Diencephalon (tissue), 1 donor: Measurements from ENCODE around the gene ALDH16A1. TPM values are rescaled to one million over a fixed set of nuclear protein-coding genes. Genes with fewer than 3 reads are reported as not detected.

Experiments used
- small RNA-seq: library from RNA; depleted of rRNA; stranded (forward); fragments of <200 nt; gene quantifications from one replicate; pipeline ENCODE3, GENCODE V24; 2014
- total RNA-seq: library from RNA; depleted of rRNA; stranded (reverse); fragments of >200 nt; gene quantifications from one replicate; pipeline ENCODE4 v1.2.3, GENCODE V29; 2014

Gene ALDH16A1
- 11.3 TPM for total RNA-seq

DNA sequence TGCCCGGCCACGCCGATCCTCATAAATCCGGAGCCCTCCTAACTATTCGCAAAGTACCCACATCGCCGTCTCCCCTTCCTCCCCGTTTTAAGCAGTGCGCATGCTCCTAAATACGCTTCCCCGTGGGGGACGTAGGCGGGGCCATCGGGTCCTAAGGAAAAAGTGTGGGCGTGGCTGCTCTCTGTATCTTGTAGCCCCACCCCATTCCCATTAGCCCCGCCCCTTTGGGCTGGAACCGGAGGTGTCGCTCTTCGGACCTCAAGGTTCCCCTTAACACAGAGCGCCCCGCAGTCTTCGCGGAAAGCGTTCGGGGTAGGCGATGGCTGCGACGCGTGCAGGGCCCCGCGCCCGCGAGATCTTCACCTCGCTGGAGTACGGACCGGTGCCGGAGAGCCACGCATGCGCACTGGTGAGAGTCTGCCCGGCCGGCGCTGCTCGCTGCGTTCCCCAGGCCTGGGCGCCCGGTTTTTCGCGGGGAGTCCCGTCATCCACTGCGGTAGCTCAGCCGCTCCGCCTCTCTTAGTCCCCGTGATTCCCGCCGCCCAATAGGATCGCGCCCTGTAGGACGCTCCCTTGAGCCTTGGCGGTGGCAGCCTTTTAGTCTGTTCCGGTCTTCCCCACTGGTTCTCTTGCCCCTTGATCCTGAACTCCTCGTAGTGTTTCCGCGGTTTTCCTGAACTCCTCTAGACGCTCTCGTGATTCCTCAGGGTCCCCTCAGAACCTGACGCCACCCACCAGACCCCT is at the start of gene ALDH16A1:
Gene ALDH16A1, plus strand, starts transcription at position 213 of the 744 bp plus-strand sequence. Its CDS starts 107 bp downstream, at position 320.

DNA sequence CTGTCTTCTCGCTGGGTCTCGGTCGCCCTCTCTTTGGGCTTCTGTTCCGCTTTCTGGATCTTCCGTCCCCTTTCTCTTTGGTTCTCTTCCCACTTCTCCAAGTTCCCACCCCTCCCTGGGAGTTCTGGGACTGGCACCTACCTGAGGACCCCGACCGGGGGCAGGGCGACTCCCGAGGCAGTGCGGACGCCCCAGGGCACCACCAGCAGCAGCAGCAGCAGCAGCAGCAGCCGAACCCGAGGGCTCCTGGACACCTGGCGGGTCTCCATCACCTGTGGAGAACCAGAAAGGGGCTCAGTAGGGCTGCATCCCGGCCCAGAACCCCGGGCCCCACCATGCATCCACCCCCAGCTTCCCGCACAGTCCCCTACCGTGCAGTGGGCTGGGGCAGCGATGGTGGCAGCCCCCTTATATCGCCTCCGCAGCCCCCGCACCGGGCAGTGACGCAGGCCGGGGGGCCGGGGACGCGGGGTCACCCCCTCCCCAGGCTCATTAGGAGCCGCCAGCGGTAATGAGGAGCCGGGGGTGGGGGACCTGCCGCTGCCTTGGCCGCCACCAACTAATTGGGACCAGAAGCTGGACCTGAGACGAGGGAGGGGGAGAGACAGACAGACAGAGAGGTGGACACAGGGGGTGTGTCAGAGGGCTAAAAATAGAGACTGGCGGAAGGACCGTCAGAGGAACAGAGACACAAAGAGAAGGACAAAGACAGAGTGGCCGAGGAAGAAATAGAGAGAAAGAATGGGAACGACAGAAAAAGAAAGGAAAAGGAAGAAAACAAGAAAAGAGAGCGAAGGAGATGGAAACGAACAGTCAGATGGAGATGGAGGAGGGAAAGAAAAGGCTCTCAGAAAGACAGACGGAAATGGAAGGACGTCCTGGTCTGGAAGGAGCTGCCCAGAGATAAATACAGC is 29.7 kb upstream of the ALDH16A1 start, which contains the start of gene PTH2:
Gene PTH2, minus strand, starts transcription at position 371 of the 914 bp plus-strand sequence. Its CDS starts 102 bp downstream, at position 269.

DNA sequence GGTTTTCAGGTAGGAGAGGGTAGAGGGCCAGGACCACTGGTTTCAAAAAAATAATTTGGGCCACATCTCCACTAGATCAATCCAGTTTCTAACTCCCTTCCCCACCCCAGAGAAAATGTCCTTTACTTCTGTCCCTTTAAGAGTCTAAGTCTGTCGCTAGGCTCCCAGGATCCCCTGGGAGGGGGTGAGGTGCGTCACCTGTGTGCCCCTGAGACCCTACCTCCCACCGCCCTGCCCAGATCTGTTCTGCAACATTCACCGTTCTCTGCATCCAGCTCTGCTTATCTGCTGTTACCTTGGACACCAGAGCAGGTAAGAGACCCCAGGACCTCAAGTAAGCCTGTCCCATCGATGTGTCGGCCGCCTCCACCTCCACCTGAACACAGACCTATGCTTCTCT is 27.8 kb upstream of the ALDH16A1 start, which contains the start of gene GFY:
Gene GFY, plus strand, starts transcription at position 211 of the 400 bp plus-strand sequence. CDS start 1,043 bp downstream, outside the sequence.

DNA sequence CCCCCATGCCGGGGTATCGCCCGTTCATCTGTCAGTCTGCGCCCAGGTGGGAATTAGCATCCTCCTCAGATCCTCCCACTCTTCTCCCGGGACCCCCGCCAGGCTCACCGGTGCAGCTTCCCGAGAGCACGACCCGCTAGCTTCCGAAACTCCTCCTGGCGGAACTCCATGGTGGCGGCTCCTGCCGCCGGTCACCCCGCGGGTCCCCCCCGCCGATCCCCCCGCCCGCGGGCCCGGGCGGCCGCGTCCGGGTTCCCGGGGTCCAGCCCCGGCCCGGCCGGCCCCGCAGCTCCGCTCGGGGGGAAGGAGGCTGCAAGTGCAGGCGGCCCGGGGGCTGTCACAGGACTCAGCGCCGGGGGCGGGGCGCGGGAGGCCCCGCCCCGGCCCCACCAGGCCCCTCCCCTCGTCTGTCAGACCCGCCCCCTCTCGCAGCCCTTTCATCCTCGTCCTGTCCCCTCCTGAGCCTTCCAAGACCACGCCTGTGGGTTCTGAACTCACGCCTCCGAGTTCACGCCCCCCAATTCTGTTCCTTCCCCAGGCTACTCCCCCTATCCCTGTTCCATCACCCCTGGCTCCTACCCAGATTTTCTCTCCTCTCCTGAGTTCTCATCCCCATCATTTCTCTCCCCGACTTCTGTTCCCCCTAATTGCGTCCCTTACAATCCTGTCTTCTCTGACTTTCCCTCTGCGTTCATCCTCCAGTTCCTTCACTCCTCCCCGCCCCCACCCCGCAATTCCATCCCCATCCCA is 11.6 kb upstream of the ALDH16A1 start, which contains the start of gene SLC17A7:
Gene SLC17A7, minus strand, starts transcription at position 318 of the 750 bp plus-strand sequence. Its CDS starts 148 bp downstream, at position 170.

DNA sequence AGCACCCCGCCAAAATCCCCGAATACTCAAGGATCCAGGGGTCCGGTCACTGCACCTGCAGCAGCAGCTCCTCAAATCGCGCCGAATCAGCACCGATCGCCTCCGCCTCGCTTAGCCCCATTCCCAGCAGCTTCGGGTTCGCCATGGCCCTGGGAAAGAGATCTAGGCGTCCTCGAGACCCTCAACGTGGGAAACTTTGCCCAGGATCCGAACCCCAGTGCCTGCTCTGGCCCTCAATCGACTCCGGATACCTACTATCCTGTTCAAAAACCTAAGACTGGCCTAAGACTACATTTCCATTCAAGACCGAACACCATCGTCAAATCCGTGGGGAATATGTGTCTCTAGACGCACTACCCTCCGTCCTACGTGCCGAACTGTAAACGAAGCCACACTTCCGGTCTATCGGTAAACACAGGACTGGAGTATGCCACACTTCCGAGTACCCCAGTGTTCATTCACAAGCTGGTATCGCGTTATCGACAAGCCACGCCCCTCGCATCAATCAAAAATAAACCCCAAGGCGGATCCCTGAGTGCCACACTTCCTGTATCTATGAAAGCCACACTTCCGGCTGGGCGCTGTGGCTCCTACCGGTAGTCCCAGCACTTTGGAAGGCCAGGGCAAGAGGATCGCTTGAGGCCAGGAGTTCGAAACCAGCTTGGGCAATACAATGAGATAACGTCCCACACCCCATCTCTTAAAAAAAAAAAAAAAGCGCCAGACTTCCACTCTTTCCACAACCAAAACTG is 1.4 kb upstream of the ALDH16A1 start, which contains the start of gene PIH1D1:
Gene PIH1D1, minus strand, starts transcription at position 385 of the 752 bp plus-strand sequence. Its CDS starts 240 bp downstream, at position 145.

DNA sequence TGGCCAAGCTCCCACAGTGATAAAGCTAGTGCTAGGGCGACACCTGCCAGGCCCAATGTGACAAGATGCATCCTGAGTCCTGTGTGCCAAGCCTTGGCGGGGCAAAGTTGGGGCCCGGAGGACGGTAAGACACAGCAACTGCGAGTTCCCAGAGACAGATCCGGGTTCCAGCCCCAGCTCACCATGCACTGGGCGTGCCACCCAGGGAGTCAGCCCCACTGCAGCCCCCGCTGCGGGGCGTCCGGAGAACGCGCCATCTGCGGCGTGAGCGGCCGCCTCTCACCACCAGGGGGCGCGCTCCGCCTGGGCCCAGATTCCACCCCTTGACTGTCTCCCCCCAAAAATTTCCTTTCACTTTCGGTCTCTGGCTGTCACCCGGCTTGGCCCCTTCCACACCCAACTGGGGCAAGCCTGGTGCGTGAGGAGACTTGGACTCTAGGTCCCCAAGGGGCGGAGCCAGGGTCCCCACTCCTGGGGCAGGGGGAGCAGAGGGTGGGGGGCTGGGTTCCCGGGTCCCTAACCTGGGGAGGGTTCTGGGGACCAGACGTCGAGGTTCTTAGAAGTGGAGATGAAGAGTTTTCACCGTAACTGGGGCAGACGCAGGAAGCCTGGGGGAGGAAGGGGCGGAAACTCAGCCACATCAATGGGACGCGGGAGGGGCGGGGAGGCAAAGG is 21.0 kb downstream of the ALDH16A1 start, which contains the start of gene FLT3LG:
Gene FLT3LG, plus strand, starts transcription at position 348 of the 674 bp plus-strand sequence. CDS start 425 bp downstream, outside the sequence.

DNA sequence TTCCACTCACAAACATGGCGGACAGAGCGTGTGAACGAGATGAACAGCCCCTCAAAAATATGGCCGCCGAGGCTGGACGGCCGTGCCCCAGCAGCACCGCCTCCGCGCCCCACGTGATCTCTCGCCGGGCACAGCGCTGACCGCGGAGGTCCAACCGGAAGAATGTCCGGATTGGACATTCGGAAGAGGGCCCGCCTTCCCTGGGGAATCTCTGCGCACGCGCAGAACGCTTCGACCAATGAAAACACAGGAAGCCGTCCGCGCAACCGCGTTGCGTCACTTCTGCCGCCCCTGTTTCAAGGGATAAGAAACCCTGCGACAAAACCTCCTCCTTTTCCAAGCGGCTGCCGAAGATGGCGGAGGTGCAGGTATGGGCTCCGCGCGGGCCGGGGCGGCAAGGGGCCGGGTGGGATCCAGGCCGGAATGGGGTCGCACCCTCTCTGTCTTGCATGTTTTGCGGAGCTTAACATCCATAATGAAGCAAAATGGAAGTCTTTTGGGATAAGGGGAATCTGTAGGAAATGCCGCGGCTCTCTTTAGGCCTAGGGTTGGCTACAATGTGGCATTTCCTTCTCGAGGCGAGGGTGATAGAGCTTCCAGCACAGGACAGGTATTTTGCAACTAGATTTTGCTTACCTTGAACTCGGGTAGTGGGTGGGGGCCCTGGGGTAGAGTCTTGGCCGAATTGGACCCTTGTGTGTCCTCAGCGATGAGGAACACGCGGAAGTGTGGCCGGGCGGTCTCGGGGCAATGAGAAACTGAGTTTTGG is 34.4 kb downstream of the ALDH16A1 start, which contains the start of gene RPL13A:
Gene RPL13A, plus strand, starts transcription at position 332 of the 769 bp plus-strand sequence. Its CDS starts 22 bp downstream, at position 354.

Small RNA genes lying within 50 kb of the gene (small RNA-seq; reads per million reads assigned to genes)
- not detected for gene COX6CP7
- 25.1 reads per million, percentile 95 among the genes with 10 or more reads in this experiment for gene MIR150
- not detected for gene SNORD32A
- not detected for gene SNORD33
- not detected for gene SNORD34
- not detected for gene SNORD35A
- gene SNORD35B: not detected

Other genes starting within 250 kb of the ALDH16A1 start
- 1.2 TPM for gene SLC6A16, start 128.0 kb upstream of the ALDH16A1 start, total RNA-seq
- gene CD37, start 117.8 kb upstream of the ALDH16A1 start, total RNA-seq: 2.1 TPM
- gene TEAD2, start 90.8 kb upstream of the ALDH16A1 start, total RNA-seq: 10.8 TPM
- gene DKKL1, start 89.3 kb upstream of the ALDH16A1 start, total RNA-seq: 1.6 TPM
- gene KASH5, start 65.0 kb upstream of the ALDH16A1 start, total RNA-seq: not detected
- gene PTH2, start 29.8 kb upstream of the ALDH16A1 start, total RNA-seq: not detected
- not detected for gene GFY, start 27.8 kb upstream of the ALDH16A1 start, total RNA-seq
- 1.2 TPM for gene SLC17A7, start 11.7 kb upstream of the ALDH16A1 start, total RNA-seq
- gene PIH1D1, start 1.4 kb upstream of the ALDH16A1 start, total RNA-seq: 60.2 TPM
- gene FLT3LG, start 21.0 kb downstream of the ALDH16A1 start, total RNA-seq: 0.69 TPM
- gene RPL13A, start 34.4 kb downstream of the ALDH16A1 start, total RNA-seq: 2,032 TPM
- gene RPS11, start 43.2 kb downstream of the ALDH16A1 start, total RNA-seq: 2,275 TPM
- gene FCGRT, start 59.4 kb downstream of the ALDH16A1 start, total RNA-seq: 19.1 TPM
- gene RCN3, start 74.8 kb downstream of the ALDH16A1 start, total RNA-seq: 3.9 TPM
- gene NOSIP, start 127.3 kb downstream of the ALDH16A1 start, total RNA-seq: 34.4 TPM
- gene PRRG2, start 128.1 kb downstream of the ALDH16A1 start, total RNA-seq: 1.2 TPM
- gene PRR12, start 138.0 kb downstream of the ALDH16A1 start, total RNA-seq: 5.8 TPM
- 1.4 TPM for gene RRAS, start 186.9 kb downstream of the ALDH16A1 start, total RNA-seq
- gene SCAF1, start 189.0 kb downstream of the ALDH16A1 start, total RNA-seq: 14.1 TPM
- gene IRF3, start 212.6 kb downstream of the ALDH16A1 start, total RNA-seq: 19.1 TPM
- 0.69 TPM for gene BCL2L12, start 212.7 kb downstream of the ALDH16A1 start, total RNA-seq
- 211 TPM for gene PRMT1, start 224.0 kb downstream of the ALDH16A1 start, total RNA-seq
- gene ADM5, start 236.4 kb downstream of the ALDH16A1 start, total RNA-seq: 1.4 TPM
- gene CPT1C, start 237.9 kb downstream of the ALDH16A1 start, total RNA-seq: 54.4 TPM